Right lobe of liver (tissue), 4 donors: Measurements from ENCODE around the gene PGM5.

Source experiments
- CTCF ChIP-seq, 4 donors: fragments of 200-600 bp in 3 of 4; fragments of 450-650 bp in 1 of 4; IDR thresholded peaks; one replicate each; pipeline versions ENCODE4 v1.5.1 to v1.8.0; 2016 to 2022; ENCODE audit warnings: antibody characterized with exemption in 4 of 4, mild to moderate bottlenecking in 2 of 4
- POLR2A ChIP-seq: fragments of 450-650 bp; IDR thresholded peaks from one replicate; pipeline ENCODE4 v1.6.1; 2017; ENCODE audit warnings: antibody characterized with exemption, mild to moderate bottlenecking
- donor health status: DM: no; HTN: no; CAD: no.
- donor health status: DM: no; HTN: no; CAD: no.
- donor health status: DM: no; HTN: yes; CAD: no.

- TF ChIP-seq POLR2A: no peak
- no peak for TF ChIP-seq CTCF (IDR thresholded peaks at IDR 0.05)
These were observed 184.5 kb downstream of the PGM5 start, which contains the start of gene TMEM252 for GRCh38 chr9:68540712-68541535.
